ENCODE measurements around the gene ATCAY.
A peak's percentile ranks its signal among the peaks of the same experiment; 100 is the strongest.

The ATCAY gene

DNA sequence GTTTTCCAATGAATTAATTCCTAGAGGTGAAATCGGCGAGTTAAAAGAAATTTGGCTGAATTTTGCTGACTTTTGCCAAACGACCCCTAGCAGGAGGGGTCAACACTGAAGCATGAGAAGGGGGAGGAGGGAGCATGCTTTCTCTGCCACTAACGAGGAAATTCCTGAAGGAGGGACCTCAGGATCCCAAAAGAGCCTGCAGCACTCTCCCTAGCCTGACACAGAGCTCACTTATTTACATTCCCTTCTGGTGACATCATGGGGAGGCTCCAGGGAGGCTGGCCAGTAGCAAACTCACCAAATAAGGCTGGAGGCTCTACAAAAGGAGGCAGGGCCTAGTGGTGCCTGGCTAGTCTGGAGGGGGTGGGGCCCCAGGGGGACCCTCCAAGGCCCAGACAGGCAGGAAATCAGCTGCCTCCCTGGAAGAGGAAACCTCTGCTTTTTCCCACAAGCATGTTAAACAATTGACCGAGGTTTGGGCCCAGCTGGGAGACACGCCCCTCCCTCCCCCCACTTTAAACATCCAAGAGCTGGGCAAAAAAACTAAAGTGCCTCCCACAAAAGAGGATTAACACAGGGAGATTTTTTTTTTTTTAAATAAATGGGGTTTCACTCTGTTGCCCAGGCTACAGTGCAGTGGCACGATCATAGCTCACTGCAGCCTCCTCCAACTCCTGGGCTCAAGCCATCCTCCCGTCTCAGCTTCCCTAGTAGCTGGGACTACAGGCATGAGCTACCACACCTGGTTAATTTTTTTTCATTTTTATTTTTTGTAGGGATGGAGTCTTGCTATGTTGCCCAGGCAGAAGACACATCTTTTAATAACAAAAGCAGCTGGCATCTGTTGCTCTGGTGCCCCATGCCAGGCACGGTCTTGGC lies 88.3 kb downstream of the ATCAY start:
- H3K27me3 ChIP-seq (replicated peaks): no peaks in the 10 kb centered on the region
- H3K27ac ChIP-seq: peak overlapping the region; percentile 94
- H3K36me3 ChIP-seq (replicated peaks): peaks cover 49% of the 10 kb centered on the region
- TF ChIP-seq, protein P1, sequence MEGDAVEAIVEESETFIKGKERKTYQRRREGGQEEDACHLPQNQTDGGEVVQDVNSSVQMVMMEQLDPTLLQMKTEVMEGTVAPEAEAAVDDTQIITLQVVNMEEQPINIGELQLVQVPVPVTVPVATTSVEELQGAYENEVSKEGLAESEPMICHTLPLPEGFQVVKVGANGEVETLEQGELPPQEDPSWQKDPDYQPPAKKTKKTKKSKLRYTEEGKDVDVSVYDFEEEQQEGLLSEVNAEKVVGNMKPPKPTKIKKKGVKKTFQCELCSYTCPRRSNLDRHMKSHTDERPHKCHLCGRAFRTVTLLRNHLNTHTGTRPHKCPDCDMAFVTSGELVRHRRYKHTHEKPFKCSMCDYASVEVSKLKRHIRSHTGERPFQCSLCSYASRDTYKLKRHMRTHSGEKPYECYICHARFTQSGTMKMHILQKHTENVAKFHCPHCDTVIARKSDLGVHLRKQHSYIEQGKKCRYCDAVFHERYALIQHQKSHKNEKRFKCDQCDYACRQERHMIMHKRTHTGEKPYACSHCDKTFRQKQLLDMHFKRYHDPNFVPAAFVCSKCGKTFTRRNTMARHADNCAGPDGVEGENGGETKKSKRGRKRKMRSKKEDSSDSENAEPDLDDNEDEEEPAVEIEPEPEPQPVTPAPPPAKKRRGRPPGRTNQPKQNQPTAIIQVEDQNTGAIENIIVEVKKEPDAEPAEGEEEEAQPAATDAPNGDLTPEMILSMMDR (IDR thresholded peaks at IDR 0.05; ENCODE audit: low read depth, low read length, missing control alignments): no peak
- H3K4me3 ChIP-seq (ENCODE audit: low read depth, low read length): peak overlapping the region; percentile 98
- peak; percentile 99 for DNase-seq
- in situ Hi-C loops (cut with HindIII; ENCODE audit: low pct_ligation_motif_present, low sequenced_read_pairs): no loop called here

DNA sequence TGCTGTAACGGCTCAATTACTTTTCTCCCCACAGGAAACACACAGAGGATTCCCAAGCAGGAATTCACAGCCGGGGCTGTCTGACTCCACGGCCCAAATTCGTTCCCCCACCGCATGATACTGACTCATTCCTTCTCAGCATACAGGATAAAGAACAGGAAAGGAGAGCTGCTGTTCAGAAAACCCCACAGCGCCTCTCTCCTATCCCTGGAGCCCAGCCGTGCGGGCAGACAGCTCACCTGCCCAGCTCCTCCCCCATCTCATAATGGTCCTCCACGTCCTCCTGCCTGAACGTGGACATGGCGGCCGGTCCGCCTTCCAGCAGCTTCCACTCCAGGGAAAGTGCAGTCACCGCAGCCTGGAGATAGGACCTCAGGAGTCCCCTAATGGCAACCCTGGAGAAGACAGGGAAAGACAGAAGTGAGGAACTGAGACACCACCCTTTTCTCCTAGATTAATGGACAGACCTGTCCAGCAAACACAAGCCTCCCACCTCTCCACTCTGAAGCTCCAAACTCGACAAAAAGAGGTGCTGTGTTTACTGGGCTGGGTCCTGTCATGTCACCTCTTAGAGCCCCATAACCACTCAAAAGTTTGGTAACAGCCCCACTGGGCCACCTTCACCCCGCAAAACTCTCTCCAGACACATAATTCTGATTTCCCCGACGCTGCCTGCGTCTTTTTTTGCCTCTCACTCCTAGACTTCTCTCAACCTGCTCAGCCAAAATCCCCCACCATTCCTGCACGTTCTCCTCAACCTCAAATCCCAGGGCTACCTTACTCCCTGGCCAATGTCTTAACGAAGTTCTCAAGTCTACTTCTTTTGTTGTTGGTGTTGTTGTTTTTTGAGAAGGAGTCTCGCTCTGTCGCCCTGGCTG lies 89.2 kb downstream of the ATCAY start:
- TF ChIP-seq, protein P1 (IDR thresholded peaks at IDR 0.05; ENCODE audit: low read depth, low read length, missing control alignments): peak; percentile 59
- Histone ChIP-seq H3K27ac (peak overlapping the region; percentile 94), H3K4me3 (ENCODE audit: low read depth, low read length) (peak overlapping the region; percentile 98), H3K27me3 (replicated peaks) (no peaks in the 10 kb centered on the region), H3K36me3 (replicated peaks) (peaks cover 43% of the 10 kb centered on the region)
- in situ Hi-C loops (cut with HindIII; ENCODE audit: low pct_ligation_motif_present, low sequenced_read_pairs): no loop called here
- peak; percentile 81 for DNase-seq

DNA sequence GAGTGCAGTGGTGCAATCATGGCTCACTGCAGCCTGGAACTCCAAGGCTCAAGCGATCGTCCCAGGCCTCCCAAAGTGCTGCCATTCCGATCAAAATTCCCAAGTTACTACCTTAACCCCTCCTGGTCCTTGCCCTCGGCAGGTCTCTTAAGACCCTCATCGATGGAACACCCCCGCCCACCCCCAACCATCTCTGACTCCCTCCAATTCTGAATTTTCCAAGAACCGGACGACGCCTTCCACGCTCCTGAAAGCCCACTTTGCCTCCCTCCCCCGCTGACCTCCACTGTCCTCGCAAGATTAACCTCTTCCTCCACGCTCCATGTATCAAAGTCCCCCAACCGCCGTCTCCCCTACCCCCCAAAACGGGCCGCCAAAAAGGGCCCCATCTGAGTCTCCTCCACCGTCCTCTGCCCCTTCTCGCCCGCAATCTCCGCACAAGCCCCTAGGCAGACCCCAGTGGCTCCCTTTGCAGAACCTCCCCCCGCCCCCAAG lies 89.9 kb downstream of the ATCAY start:
- H3K4me3 ChIP-seq (ENCODE audit: low read depth, low read length): peak overlapping the region; percentile 98
- no peak for DNase-seq
- peaks cover 41% of the 10 kb centered on the region for H3K36me3 ChIP-seq (replicated peaks)
- H3K27ac ChIP-seq: peak overlapping the region; percentile 94
- in situ Hi-C loops (cut with HindIII; ENCODE audit: low pct_ligation_motif_present, low sequenced_read_pairs): no loop called here
- TF ChIP-seq, protein P1 (IDR thresholded peaks at IDR 0.05; ENCODE audit: low read depth, low read length, missing control alignments): no peak
- no peaks in the 10 kb centered on the region for H3K27me3 ChIP-seq (replicated peaks)

DNA sequence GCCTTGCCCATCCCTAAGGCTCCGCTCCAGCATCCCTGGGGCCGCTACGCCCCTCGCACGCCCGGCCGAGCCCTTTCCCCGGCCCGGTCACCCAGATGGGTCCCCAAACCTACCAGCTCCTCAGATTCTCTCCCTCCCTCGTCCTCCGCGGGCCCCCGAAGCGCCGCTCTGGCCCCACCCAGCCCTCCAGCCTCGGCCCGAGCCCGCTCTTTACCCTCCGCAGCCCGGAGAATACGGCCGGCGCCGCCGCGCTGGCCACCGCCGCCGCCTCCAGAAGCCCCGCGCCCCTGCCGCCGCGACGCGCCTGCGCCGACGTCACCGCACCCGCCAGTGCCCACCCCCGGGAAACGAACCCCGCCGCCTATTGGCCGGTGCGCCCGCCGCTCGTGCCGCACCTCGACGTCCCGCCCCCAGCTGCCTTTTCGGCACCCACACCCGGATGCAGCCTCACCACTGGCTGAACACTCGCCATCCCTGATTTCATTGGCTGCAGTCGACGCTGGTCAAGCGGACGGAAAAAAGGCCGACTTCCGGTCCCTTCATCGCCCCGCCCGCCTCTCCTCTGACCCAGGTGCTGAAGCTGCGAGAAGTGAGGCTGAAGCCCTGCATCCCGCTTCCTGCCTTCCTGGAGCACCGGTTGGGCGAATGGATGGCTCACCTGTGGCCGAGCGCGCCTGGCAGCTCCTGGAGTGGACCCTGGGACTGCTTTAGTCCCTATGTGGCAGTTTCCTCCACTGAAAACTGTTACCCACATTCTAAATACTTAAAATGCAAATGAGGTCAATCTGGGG lies 90.5 kb downstream of the ATCAY start, which contains the start of gene DAPK3:
Gene DAPK3, minus strand, starts transcription at position 292 of the 791 bp plus-strand sequence. CDS start 1,364 bp downstream, outside the sequence.
- TF ChIP-seq, protein P1 (IDR thresholded peaks at IDR 0.05; ENCODE audit: low read depth, low read length, missing control alignments): peak; percentile 1
- peak within 1 kb of the TSS; percentile 98 for H3K4me3 ChIP-seq (ENCODE audit: low read depth, low read length)
- in situ Hi-C loops (cut with HindIII; ENCODE audit: low pct_ligation_motif_present, low sequenced_read_pairs): no loop called here
- peaks cover 41% of the 10 kb centered on the region for H3K36me3 ChIP-seq (replicated peaks)
- DNase-seq: peak; percentile 97
- H3K27ac ChIP-seq: peak within 1 kb of the TSS; percentile 94
- no peaks in the 10 kb centered on the region for H3K27me3 ChIP-seq (replicated peaks)

GRCh38 chr19:3975144-3975543 lies 94.7 kb downstream of the ATCAY start:
- Histone ChIP-seq H3K4me3 (ENCODE audit: low read depth, low read length) (no peak overlapping the region), H3K27me3 (replicated peaks) (no peaks in the 10 kb centered on the region), H3K27ac (no peak overlapping the region), H3K36me3 (replicated peaks) (peaks cover 58% of the 10 kb centered on the region)
- in situ Hi-C loops (cut with HindIII; ENCODE audit: low pct_ligation_motif_present, low sequenced_read_pairs): no loop called here
- no peak for DNase-seq
- TF ChIP-seq, protein P1 (IDR thresholded peaks at IDR 0.05; ENCODE audit: low read depth, low read length, missing control alignments): no peak
